GM12801 (cell line): Measurements from ENCODE around the gene ARMC9.

Experiments used
- TF ChIP-seq, protein P1 (sequence below): IDR thresholded peaks from one replicate; pipeline ENCODE4 v1.5.1; 2011; ENCODE audit warnings: control low read depth; ENCODE audit not compliant: insufficient read length; ENCODE audit errors: extremely low read depth

ARMC9 gene

DNA sequence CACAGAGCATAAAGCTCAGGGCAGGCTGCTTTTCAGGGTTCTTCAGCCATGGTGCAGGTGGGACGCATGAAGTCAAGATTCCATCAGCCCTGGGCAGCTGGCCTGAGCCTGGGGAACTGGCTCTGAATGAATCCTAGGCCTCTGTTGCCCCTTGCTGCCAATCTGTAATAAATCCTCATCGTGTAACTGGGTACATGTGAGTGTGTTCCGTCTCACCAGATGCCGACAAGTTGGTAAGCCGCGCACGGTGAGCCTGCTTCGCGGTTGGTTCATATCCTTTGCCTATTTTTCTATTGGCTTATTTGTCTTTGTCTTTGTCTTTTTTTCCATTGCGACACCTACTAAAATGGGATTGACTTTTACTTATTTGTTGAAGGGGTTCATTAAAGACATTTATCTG lies 224.7 kb downstream of the ARMC9 start:
- TF ChIP-seq, protein P1, sequence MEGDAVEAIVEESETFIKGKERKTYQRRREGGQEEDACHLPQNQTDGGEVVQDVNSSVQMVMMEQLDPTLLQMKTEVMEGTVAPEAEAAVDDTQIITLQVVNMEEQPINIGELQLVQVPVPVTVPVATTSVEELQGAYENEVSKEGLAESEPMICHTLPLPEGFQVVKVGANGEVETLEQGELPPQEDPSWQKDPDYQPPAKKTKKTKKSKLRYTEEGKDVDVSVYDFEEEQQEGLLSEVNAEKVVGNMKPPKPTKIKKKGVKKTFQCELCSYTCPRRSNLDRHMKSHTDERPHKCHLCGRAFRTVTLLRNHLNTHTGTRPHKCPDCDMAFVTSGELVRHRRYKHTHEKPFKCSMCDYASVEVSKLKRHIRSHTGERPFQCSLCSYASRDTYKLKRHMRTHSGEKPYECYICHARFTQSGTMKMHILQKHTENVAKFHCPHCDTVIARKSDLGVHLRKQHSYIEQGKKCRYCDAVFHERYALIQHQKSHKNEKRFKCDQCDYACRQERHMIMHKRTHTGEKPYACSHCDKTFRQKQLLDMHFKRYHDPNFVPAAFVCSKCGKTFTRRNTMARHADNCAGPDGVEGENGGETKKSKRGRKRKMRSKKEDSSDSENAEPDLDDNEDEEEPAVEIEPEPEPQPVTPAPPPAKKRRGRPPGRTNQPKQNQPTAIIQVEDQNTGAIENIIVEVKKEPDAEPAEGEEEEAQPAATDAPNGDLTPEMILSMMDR, result no peak
